Rectal smooth muscle tissue (tissue), 1 donor: ENCODE results near the gene MRPS14.
"Not testable (repeated sequence)": the region's sequence is repeated elsewhere in the genome, so short reads cannot be mapped to it uniquely, and the experiment has no call there.

Experiments
- H3K27ac ChIP-seq: one replicate; pipeline ENCODE4 v1.7.0; 2013; ENCODE audit warnings: low read depth, low read length, inconsistent platforms
- H3K27me3 ChIP-seq: one replicate; pipeline ENCODE4 v1.7.0; 2013; ENCODE audit warnings: low read length; ENCODE audit not compliant: control insufficient read depth, insufficient read depth
- H3K36me3 ChIP-seq: one replicate; pipeline ENCODE4 v1.7.0; 2013; ENCODE audit warnings: low read length; ENCODE audit not compliant: control insufficient read depth, insufficient read depth
- H3K4me1 ChIP-seq: one replicate; pipeline ENCODE4 v1.7.0; 2013; ENCODE audit warnings: low read length; ENCODE audit not compliant: control insufficient read depth, insufficient read depth
- H3K4me3 ChIP-seq: one replicate; pipeline ENCODE4 v1.7.0; 2013; ENCODE audit warnings: low read length
- H3K9ac ChIP-seq: one replicate; pipeline ENCODE4 v1.7.0; 2013; ENCODE audit warnings: low read length

The MRPS14 gene

GRCh38 chr1:175044591-175044990, 21.4 kb upstream of the MRPS14 start:
- H3K36me3 ChIP-seq, H3K4me3 ChIP-seq, H3K9ac ChIP-seq, H3K27me3 ChIP-seq, H3K4me1 ChIP-seq, H3K27ac ChIP-seq: not testable (repeated sequence)

DNA sequence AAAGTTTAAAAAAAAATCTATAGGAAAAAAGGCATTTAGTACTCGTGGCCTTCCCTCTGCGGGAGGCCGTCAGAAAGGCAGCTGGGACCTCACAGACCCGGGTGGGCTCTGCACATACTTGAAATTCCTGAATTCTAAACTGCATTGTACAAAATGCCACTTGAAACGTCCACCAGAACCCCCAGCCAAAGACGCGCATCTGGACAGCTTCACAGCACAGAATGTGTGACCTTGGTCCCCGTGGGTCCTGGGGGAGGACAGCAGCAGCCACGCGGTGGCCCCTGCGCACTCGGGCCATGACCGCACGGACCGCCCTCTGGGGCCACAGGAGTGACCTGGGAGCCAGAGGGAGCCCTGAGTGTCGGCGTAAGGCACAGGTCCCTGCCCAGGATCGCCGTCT, 20.6 kb upstream of the MRPS14 start:
- Histone ChIP-seq H3K27ac (no peak overlapping the region), H3K27me3 (no peaks in the 10 kb centered on the region), H3K4me1 (no peaks in the 10 kb centered on the region), H3K4me3 (no peak overlapping the region), H3K36me3 (no peaks in the 10 kb centered on the region), H3K9ac (no peak overlapping the region)

GRCh38 chr1:175042650-175043049, 19.4 kb upstream of the MRPS14 start:
- Histone ChIP-seq H3K4me3 (no peak overlapping the region), H3K36me3 (no peaks in the 10 kb centered on the region), H3K27ac (no peak overlapping the region), H3K9ac (no peak overlapping the region), H3K27me3 (no peaks in the 10 kb centered on the region), H3K4me1 (no peaks in the 10 kb centered on the region)

- H3K27me3 ChIP-seq: no peaks in the 10 kb centered on the region
- H3K9ac ChIP-seq: no peak overlapping the region
- no peaks in the 10 kb centered on the region for H3K4me1 ChIP-seq
- no peak overlapping the region for H3K4me3 ChIP-seq
- H3K27ac ChIP-seq: no peak overlapping the region
- H3K36me3 ChIP-seq: no peaks in the 10 kb centered on the region
These were observed 17.2 kb upstream of the MRPS14 start for GRCh38 chr1:175040324-175040879.

DNA sequence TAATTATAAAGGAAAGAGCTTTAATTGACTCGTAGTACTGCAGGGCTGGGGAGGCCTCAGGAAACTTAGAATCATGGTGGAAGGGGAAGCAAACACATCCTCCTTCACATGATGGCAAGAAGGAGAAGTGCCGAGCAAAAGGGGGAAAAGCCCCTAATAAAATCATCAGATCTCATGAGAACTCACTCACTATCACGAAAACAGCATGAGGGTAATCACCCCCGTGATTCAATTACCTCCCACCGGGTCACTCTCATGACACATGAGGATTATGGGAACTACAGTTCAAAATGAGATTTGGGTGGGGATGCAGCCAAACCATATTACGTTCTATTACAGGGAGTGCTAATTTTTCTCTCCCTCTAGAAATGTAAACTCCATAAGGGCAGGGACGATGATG, 14.2 kb upstream of the MRPS14 start:
- Histone ChIP-seq H3K27ac (no peak overlapping the region), H3K4me3 (no peak overlapping the region), H3K36me3 (no peaks in the 10 kb centered on the region), H3K27me3 (no peaks in the 10 kb centered on the region), H3K4me1 (no peaks in the 10 kb centered on the region), H3K9ac (no peak overlapping the region)

- Histone ChIP-seq H3K4me1 (no peaks in the 10 kb centered on the region), H3K4me3 (no peak overlapping the region), H3K36me3 (no peaks in the 10 kb centered on the region), H3K9ac (no peak overlapping the region), H3K27me3 (no peaks in the 10 kb centered on the region), H3K27ac (no peak overlapping the region)
These were observed 13.3 kb upstream of the MRPS14 start for GRCh38 chr1:175036476-175036875.

DNA sequence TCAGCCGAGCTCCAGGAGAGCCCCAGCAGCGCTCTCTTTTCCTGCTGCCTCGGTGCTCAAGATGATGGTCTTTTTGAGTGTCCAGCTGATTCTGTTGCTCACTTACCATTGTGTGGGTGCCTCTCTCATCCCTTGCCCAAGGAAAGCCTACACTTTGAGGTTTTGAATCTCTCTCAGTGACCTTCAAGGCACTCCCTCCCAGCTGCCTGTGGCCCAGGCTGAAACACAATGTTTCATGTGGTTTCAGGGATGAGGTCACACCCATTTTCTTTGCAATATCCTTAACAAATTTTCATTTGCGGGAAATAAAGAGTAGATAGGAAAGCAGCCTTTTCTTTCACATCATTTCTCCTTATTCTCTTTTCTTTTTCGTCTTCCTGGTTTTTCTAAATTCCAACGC, 12.6 kb upstream of the MRPS14 start:
- Histone ChIP-seq H3K27ac (no peak overlapping the region), H3K4me1 (no peaks in the 10 kb centered on the region), H3K36me3 (no peaks in the 10 kb centered on the region), H3K4me3 (no peak overlapping the region), H3K27me3 (no peaks in the 10 kb centered on the region), H3K9ac (no peak overlapping the region)

GRCh38 chr1:175034775-175035174, 11.6 kb upstream of the MRPS14 start:
- H3K9ac ChIP-seq: no peak overlapping the region
- H3K27ac ChIP-seq: no peak overlapping the region
- no peaks in the 10 kb centered on the region for H3K27me3 ChIP-seq
- no peak overlapping the region for H3K4me3 ChIP-seq
- H3K36me3 ChIP-seq: no peaks in the 10 kb centered on the region
- peaks cover 3% of the 10 kb centered on the region for H3K4me1 ChIP-seq

- Histone ChIP-seq H3K36me3 (no peaks in the 10 kb centered on the region), H3K27me3 (no peaks in the 10 kb centered on the region), H3K4me3 (no peak overlapping the region), H3K4me1 (peaks cover 6% of the 10 kb centered on the region), H3K9ac (no peak overlapping the region), H3K27ac (no peak overlapping the region)
These were observed 10.7 kb upstream of the MRPS14 start for GRCh38 chr1:175033953-175034352.

DNA sequence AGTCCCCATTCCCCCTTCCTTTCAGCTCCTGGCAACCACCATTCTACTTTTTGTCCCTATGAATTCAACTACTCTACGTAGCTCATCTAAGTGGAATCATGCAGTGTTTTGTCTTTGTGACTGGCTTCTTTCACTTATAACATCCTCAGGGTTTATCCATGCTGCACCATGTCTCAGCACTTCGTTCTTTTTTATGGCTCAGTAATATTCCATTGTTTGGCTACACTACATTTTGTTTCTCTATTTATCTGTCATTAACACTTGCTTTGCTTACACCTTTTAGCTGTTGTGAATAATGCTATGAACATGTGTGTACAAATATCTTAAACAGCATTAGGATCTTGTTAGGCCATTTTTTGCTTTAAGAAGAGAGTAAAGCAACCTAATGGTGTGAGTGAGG, 1.5 kb upstream of the MRPS14 start:
- H3K9ac ChIP-seq: no peak overlapping the region
- no peaks in the 10 kb centered on the region for H3K36me3 ChIP-seq
- H3K4me1 ChIP-seq: peaks cover 3% of the 10 kb centered on the region
- H3K27ac ChIP-seq: no peak overlapping the region
- no peak overlapping the region for H3K4me3 ChIP-seq
- H3K27me3 ChIP-seq: no peaks in the 10 kb centered on the region

DNA sequence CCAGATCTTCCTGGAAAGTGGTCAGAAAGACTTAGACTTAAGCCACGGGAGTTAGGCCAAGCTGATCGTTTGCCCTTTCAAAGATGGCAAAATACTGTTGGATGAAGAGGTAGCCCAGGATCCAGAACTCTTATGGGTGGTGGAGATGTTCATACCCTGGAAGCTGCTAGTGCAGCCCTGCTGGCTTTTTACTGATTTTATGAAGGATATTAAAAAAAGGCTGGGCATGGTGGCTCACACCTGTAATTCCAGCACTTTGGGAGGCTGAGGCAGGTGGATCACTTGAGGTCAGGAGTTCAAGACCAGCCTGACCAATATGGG, 657 bp upstream of the MRPS14 start:
- Histone ChIP-seq H3K4me3 (peak overlapping the region; percentile 100), H3K27ac (peak overlapping the region; percentile 91)
- H3K4me1 ChIP-seq, H3K36me3 ChIP-seq, H3K9ac ChIP-seq, H3K27me3 ChIP-seq: not testable (repeated sequence)

- Histone ChIP-seq H3K27ac (no peak overlapping the region), H3K4me3 (no peak overlapping the region), H3K4me1 (no peaks in the 10 kb centered on the region), H3K9ac (no peak overlapping the region), H3K27me3 (no peaks in the 10 kb centered on the region), H3K36me3 (peaks cover 12% of the 10 kb centered on the region)
These were observed 3.7 kb downstream of the MRPS14 start for GRCh38 chr1:175019524-175019923.

- peaks cover 30% of the 10 kb centered on the region for H3K36me3 ChIP-seq
These were observed 8.0 kb downstream of the MRPS14 start for GRCh38 chr1:175015243-175015642.

More at GRCh38 chr1:175015243-175015642, 8.0 kb downstream of the MRPS14 start:
- Histone ChIP-seq H3K27me3 (no peaks in the 10 kb centered on the region), H3K9ac (no peak overlapping the region), H3K4me1 (no peaks in the 10 kb centered on the region), H3K27ac (no peak overlapping the region), H3K4me3 (no peak overlapping the region)
